Keratinocyte (primary cell): ENCODE data around the gene PCNT. TPM values are rescaled to one million over a fixed set of nuclear protein-coding genes. Genes with fewer than 3 reads are reported as not detected.

ENCODE experiments used
- DNase-seq: peaks from one replicate; pipeline ENCODE4 v3.0.0-alpha.2; 2011; ENCODE audit warnings: low read depth, missing footprints, low spot score
- FAIRE-seq: peaks from 2 replicates; lab custom pipeline; 2011; peaks lifted over from hg19 to GRCh38; lab: Jason Lieb, UNC
- H2AFZ ChIP-seq: 2 replicates; pipeline ENCODE4 v1.6.0; 2012; ENCODE audit warnings: low read length, control low read depth, inconsistent platforms; ENCODE audit not compliant: control insufficient read depth
- H3K27ac ChIP-seq: 2 replicates; pipeline ENCODE4 v1.5.1; 2011; ENCODE audit warnings: low read length; ENCODE audit not compliant: control insufficient read depth, insufficient read depth
- H3K27me3 ChIP-seq: 3 replicates; pipeline ENCODE4 v1.6.0; 2011; ENCODE audit warnings: low read length; ENCODE audit not compliant: control insufficient read depth, insufficient read depth; ENCODE audit errors: extremely low read depth
- H3K36me3 ChIP-seq, 2 experiments: 2 replicates in 1 of 2; 3 replicates in 1 of 2; pipeline ENCODE4 v1.5.1; 2011; ENCODE audit warnings: low read length in 2 of 2, mild to moderate bottlenecking in 1 of 2; ENCODE audit not compliant: control insufficient read depth in 2 of 2, insufficient read depth in 2 of 2; ENCODE audit errors: extremely low read depth in 1 of 2
- H3K4me1 ChIP-seq: 3 replicates; pipeline ENCODE4 v1.5.1; 2011; ENCODE audit warnings: low read length; ENCODE audit not compliant: control insufficient read depth, insufficient read depth; ENCODE audit errors: extremely low read depth
- H3K4me2 ChIP-seq: 3 replicates; pipeline ENCODE4 v1.6.0; 2011; ENCODE audit warnings: low read depth, low read length; ENCODE audit not compliant: control insufficient read depth, insufficient read depth; ENCODE audit errors: extremely low read depth
- H3K4me3 ChIP-seq, 3 experiments: fragments of 200-600 bp in 1 of 3; sonication (generic) in 1 of 3; 2 replicates in 2 of 3; 3 replicates in 1 of 3; pipeline ENCODE4 v1.5.1; 2011 to 2016; ENCODE audit warnings: low read length in 3 of 3, mild to moderate bottlenecking in 3 of 3, control low read depth in 2 of 3, inconsistent platforms in 1 of 3, low read depth in 1 of 3, mixed read lengths in 1 of 3, mixed run types in 1 of 3, moderate library complexity in 1 of 3; ENCODE audit not compliant: control insufficient read depth in 2 of 3, insufficient read depth in 2 of 3; ENCODE audit errors: extremely low read depth in 1 of 3
- H3K79me2 ChIP-seq: 2 replicates; pipeline ENCODE4 v1.6.0; 2012; ENCODE audit warnings: low read length; ENCODE audit not compliant: control insufficient read depth, insufficient read depth
- H3K9ac ChIP-seq: 3 replicates; pipeline ENCODE4 v1.6.0; 2011; ENCODE audit warnings: low read length; ENCODE audit not compliant: control insufficient read depth, insufficient read depth; ENCODE audit errors: extremely low read depth
- H3K9me1 ChIP-seq: 3 replicates; pipeline ENCODE4 v1.6.0; 2011; ENCODE audit warnings: low read length; ENCODE audit not compliant: control insufficient read depth, insufficient read depth; ENCODE audit errors: extremely low read depth
- H3K9me3 ChIP-seq: 2 replicates; pipeline ENCODE4 v1.5.1; 2012; ENCODE audit warnings: low read depth, low read length; ENCODE audit not compliant: control insufficient read depth
- H4K20me1 ChIP-seq: 3 replicates; pipeline ENCODE4 v1.6.0; 2011; ENCODE audit warnings: low read length; ENCODE audit not compliant: control insufficient read depth, insufficient read depth; ENCODE audit errors: extremely low read depth
- CTCF ChIP-seq, 3 experiments: IDR thresholded peaks in 1 of 3; conservative IDR thresholded peaks in 1 of 3; optimal IDR thresholded peaks in 1 of 3; 2 replicates in 2 of 3; 3 replicates in 1 of 3; pipeline versions ENCODE3 to v1.5.1; 2011; ENCODE audit warnings: low read length in 3 of 3, mild to moderate bottlenecking in 3 of 3, moderate library complexity in 2 of 3, control low read depth in 1 of 3, inconsistent platforms in 1 of 3; ENCODE audit not compliant: insufficient read depth in 2 of 3; ENCODE audit errors: extremely low read depth in 1 of 3
- EZH2 ChIP-seq: IDR thresholded peaks from one replicate; pipeline ENCODE4 v1.6.1; 2012; ENCODE audit warnings: inconsistent platforms, mild to moderate bottlenecking, low read length, moderate library complexity
- dilution Hi-C: fragments of 300-500 bp; cut with MboI; formaldehyde crosslinking; loops from one replicate; pipeline ENCODE4 v1.7.0; 2020; ENCODE audit warnings: low sequenced_read_pairs; ENCODE audit not compliant: extremely low pct_ligation_motif_present
- polyA plus RNA-seq, 5 experiments: library from polyadenylated mRNA; depleted of rRNA in 3 of 5; stranded (reverse) in 3 of 5; stranded (forward) in 1 of 5; unstranded in 1 of 5; fragments of >200 nt; gene quantifications; 1 replicate in 1 of 5; 2 replicates in 3 of 5; 3 replicates in 1 of 5; pipeline versions ENCODE4 v1.2.1 to v1.2.3, GENCODE V29; 2011 to 2012; ENCODE audit warnings: missing spikeins in 2 of 5, low read depth in 1 of 5, low replicate concordance in 1 of 5

The PCNT gene
- polyA plus RNA-seq, 1 donor (not counting 4 experiments of a cell fraction or from before 2014, with no cell fraction given), result 9.8 TPM

GRCh38 chr21:46374761-46375389 is 50.9 kb downstream of the PCNT start:
- peaks cover 40% of the 10 kb centered on the region for H3K79me2 ChIP-seq
- DNase-seq (no peak), FAIRE-seq (no peak)
- H3K9me3 ChIP-seq, result no peaks in the 10 kb centered on the region
- H3K4me2 ChIP-seq, result no peak overlapping the region
- no peak overlapping the region for H3K9ac ChIP-seq
- H3K9me1 ChIP-seq, result no peaks in the 10 kb centered on the region
- H3K4me1 ChIP-seq, result peaks cover 21% of the 10 kb centered on the region
- H3K27me3 ChIP-seq, result no peaks in the 10 kb centered on the region
- H3K4me3 ChIP-seq, result no peak overlapping the region
- H2AFZ ChIP-seq, result no peak overlapping the region
- H3K36me3 ChIP-seq, result peaks cover 10 to 15% of the 10 kb centered on the region in 2 experiments
- no peak overlapping the region for H3K27ac ChIP-seq
- peaks cover 4% of the 10 kb centered on the region for H4K20me1 ChIP-seq
- TF ChIP-seq CTCF (optimal IDR thresholded peaks at IDR 0.05 in 1 of 3, IDR thresholded peaks at IDR 0.05 in 1 of 3, conservative IDR thresholded peaks at IDR 0.05 in 1 of 3; ENCODE audit: extremely low read depth in 1 of 3, insufficient read depth in 2 of 3, low read length in 3 of 3) (no peak), EZH2 (no peak)
- dilution Hi-C loops, result no loop called here

- Histone ChIP-seq H3K4me1 (peaks cover 21% of the 10 kb centered on the region), H4K20me1 (peaks cover 4% of the 10 kb centered on the region), H2AFZ (no peak overlapping the region), H3K9me1 (no peaks in the 10 kb centered on the region), H3K27me3 (no peaks in the 10 kb centered on the region), H3K36me3 (peaks cover 8 to 15% of the 10 kb centered on the region in 2 experiments), H3K4me3 (no peak overlapping the region), H3K27ac (no peak overlapping the region), H3K79me2 (peaks cover 41% of the 10 kb centered on the region), H3K9me3 (no peaks in the 10 kb centered on the region), H3K4me2 (no peak overlapping the region), H3K9ac (no peak overlapping the region)
- TF ChIP-seq CTCF (optimal IDR thresholded peaks at IDR 0.05 in 1 of 3, IDR thresholded peaks at IDR 0.05 in 1 of 3, conservative IDR thresholded peaks at IDR 0.05 in 1 of 3; ENCODE audit: extremely low read depth in 1 of 3, insufficient read depth in 2 of 3, low read length in 3 of 3), result no peak
- no peak for TF ChIP-seq EZH2
- DNase-seq (no peak), FAIRE-seq (no peak)
- dilution Hi-C loops, result no loop called here
Observed at GRCh38 chr21:46375560-46376230, 51.7 kb downstream of the PCNT start.
